CD4-positive, alpha-beta memory T cell (primary cell): ENCODE results near the gene NPL. TPM values are rescaled to one million over a fixed set of nuclear protein-coding genes. Genes with fewer than 3 reads are reported as not detected.

ENCODE experiments used
- CTCF ChIA-PET: fragments of 350-600 bp; sonication (Branson Sonifier 250); formaldehyde crosslinking; loops from one replicate; lab custom pipeline; 2021; ENCODE audit warnings: inconsistent platforms; ENCODE audit not compliant: partially characterized antibody; lab: Charles Lee
- POLR2A ChIA-PET: fragments of 350-600 bp; sonication (Branson Sonifier 250); formaldehyde crosslinking; loops from one replicate; lab custom pipeline; 2021; ENCODE audit not compliant: partially characterized antibody; lab: Charles Lee
- DNase-seq, 5 donors: peaks; one replicate each; pipeline versions ENCODE4 v3.0.0 to v3.0.0-alpha.2; 2020 to 2022; ENCODE audit warnings: mixed read lengths in 1 of 5
- H3K27ac ChIP-seq: one replicate; pipeline ENCODE4 v1.7.0; 2013; ENCODE audit warnings: low read depth, low read length
- H3K27me3 ChIP-seq: 2 replicates; pipeline ENCODE4 v1.7.0; 2013; ENCODE audit warnings: mild to moderate bottlenecking, low read length, moderate library complexity; ENCODE audit not compliant: insufficient read depth
- H3K36me3 ChIP-seq: 2 replicates; pipeline ENCODE4 v1.7.0; 2013; ENCODE audit warnings: mild to moderate bottlenecking, low read length, moderate library complexity; ENCODE audit not compliant: insufficient read depth
- H3K4me1 ChIP-seq: 2 replicates; pipeline ENCODE4 v1.7.0; 2013; ENCODE audit warnings: mild to moderate bottlenecking, low read length, moderate library complexity; ENCODE audit not compliant: insufficient read depth
- H3K4me3 ChIP-seq, 2 donors: one replicate each; pipeline ENCODE4 v1.7.0; 2013; ENCODE audit warnings: low read length in 2 of 2, mild to moderate bottlenecking in 1 of 2
- H3K9me3 ChIP-seq, 2 donors: one replicate each; pipeline ENCODE4 v1.7.0; 2013; ENCODE audit warnings: low read length in 2 of 2, control low read depth in 1 of 2; ENCODE audit not compliant: control insufficient read depth in 1 of 2
- H3K27ac Mint-ChIP-seq, 7 donors: one replicate each; pipeline ENCODE4 v1.8.0; 2020 to 2021; ENCODE audit warnings: mixed read lengths in 7 of 7, mild to moderate bottlenecking in 6 of 7, inconsistent platforms in 3 of 7, moderate library complexity in 3 of 7
- H3K27me3 Mint-ChIP-seq, 2 donors: one replicate each; pipeline ENCODE4 v1.8.0; 2020 to 2021; ENCODE audit warnings: mixed read lengths in 2 of 2
- H3K36me3 Mint-ChIP-seq, 2 donors: one replicate each; pipeline ENCODE4 v1.8.0; 2020 to 2021; ENCODE audit warnings: mixed read lengths in 2 of 2, inconsistent platforms in 1 of 2, mild to moderate bottlenecking in 1 of 2
- H3K4me1 Mint-ChIP-seq, 4 donors: one replicate each; pipeline ENCODE4 v1.8.0; 2020 to 2021; ENCODE audit warnings: mixed read lengths in 4 of 4, mild to moderate bottlenecking in 1 of 4
- H3K4me3 Mint-ChIP-seq, 8 donors: one replicate each; pipeline ENCODE4 v1.8.0; 2020 to 2021; ENCODE audit warnings: mixed read lengths in 8 of 8, mild to moderate bottlenecking in 7 of 8, moderate library complexity in 6 of 8, inconsistent platforms in 3 of 8
- H3K9me3 Mint-ChIP-seq, 8 donors: one replicate each; pipeline ENCODE4 v1.8.0; 2020 to 2021; ENCODE audit warnings: mixed read lengths in 8 of 8, mild to moderate bottlenecking in 5 of 8, inconsistent platforms in 3 of 8, moderate library complexity in 1 of 8
- intact Hi-C: fragments of 100-400 bp; cut with micrococcal nuclease; formaldehyde crosslinking; loops from one replicate; pipeline ENCODE4 v1.15.1; 2023
- polyA plus RNA-seq, 2 donors: library from polyadenylated mRNA; unstranded; fragments of 300-500 nt; fragmentation: Illumina TruSeq; gene quantifications; one replicate each; pipeline ENCODE4 v1.2.3, GENCODE V29; 2021
- total RNA-seq, 2 experiments: library from RNA; stranded (reverse); gene quantifications; one replicate each; pipeline ENCODE4 v1.2.3, GENCODE V29; 2021

Gene NPL
- total RNA-seq (1 to 10 TPM; 9.6 TPM), polyA plus RNA-seq (1 to 10 TPM; 3.5 to 5.7 TPM)

- Mint-ChIP-seq H3K4me3 (peak within 1 kb of the TSS; percentile 89 to 94 (median 92)), H3K27ac (peak within 1 kb of the TSS; percentile 78 to 92 (median 90)), H3K27me3 (no peaks in the 10 kb centered on the region), H3K36me3 (no peaks in the 10 kb centered on the region), H3K4me1 (peaks cover 10 to 16% (median 11%) of the 10 kb centered on the region in 4 donors), H3K9me3 (no peaks in the 10 kb centered on the region)
- no peaks in the 10 kb centered on the region for H3K9me3 ChIP-seq
- no peaks in the 10 kb centered on the region for H3K36me3 ChIP-seq
- DNase-seq = peak; percentile 86 to 89 (median 88)
- H3K4me3 ChIP-seq = peak within 1 kb of the TSS; percentile 69 to 88
- peak within 1 kb of the TSS; percentile 67 for H3K27ac ChIP-seq
- intact Hi-C loops = loop anchor here (1.0 to 10.0 kb wide), 4 partner anchors 50 to 760 kb away; partner anchors contain the start of genes DHX9, GLUL and RGS16
- ChIA-PET POLR2A (interaction anchor here (0.8 to 4.0 kb wide), 7 partner anchors 8 to 200 kb away, joined by 3 to 29 read pairs (median 7); partner anchors contain the start of genes RGS16 and RNASEL), CTCF (interaction anchor here (0.6 to 13.8 kb wide), 5 partner anchors 54 to 707 kb away, joined by 3 to 707 read pairs (median 3); partner anchors contain the start of genes RGS16 and RNASEL)
- H3K27me3 ChIP-seq = no peaks in the 10 kb centered on the region
- peaks cover 13% of the 10 kb centered on the region for H3K4me1 ChIP-seq
Observed at GRCh38 chr1:182789138-182790076, at the start of gene NPL. Gene NPL (plus strand): TSS chr1:182789773. CDS start chr1:182794372, 4,599 bp downstream.

GRCh38 chr1:182740120-182740519 lies 49.5 kb upstream of the NPL start:
- H3K36me3 ChIP-seq = no peaks in the 10 kb centered on the region
- no peak overlapping the region for H3K27ac ChIP-seq
- ChIA-PET POLR2A (no interaction called here), CTCF (no interaction called here)
- no peak for DNase-seq
- Mint-ChIP-seq H3K4me1 (no peaks in the 10 kb centered on the region), H3K27ac (no peak overlapping the region), H3K27me3 (peaks cover 0 to 1% of the 10 kb centered on the region in 2 donors), H3K4me3 (no peak overlapping the region), H3K9me3 (peaks cover 0 to 7% (median under 1%) of the 10 kb centered on the region in 8 donors), H3K36me3 (no peaks in the 10 kb centered on the region)
- no peak overlapping the region for H3K4me3 ChIP-seq
- H3K4me1 ChIP-seq = no peaks in the 10 kb centered on the region
- intact Hi-C loops = no loop called here
- H3K27me3 ChIP-seq = no peaks in the 10 kb centered on the region
- H3K9me3 ChIP-seq = no peaks in the 10 kb centered on the region

GRCh38 chr1:182742780-182743179 lies 46.8 kb upstream of the NPL start:
- H3K36me3 ChIP-seq = no peaks in the 10 kb centered on the region
- Mint-ChIP-seq H3K27ac (no peak overlapping the region), H3K9me3 (peaks cover 0 to 6% (median 0%) of the 10 kb centered on the region in 8 donors), H3K4me1 (no peaks in the 10 kb centered on the region), H3K4me3 (no peak overlapping the region), H3K36me3 (no peaks in the 10 kb centered on the region), H3K27me3 (peaks cover 1 to 3% of the 10 kb centered on the region in 2 donors)
- H3K27me3 ChIP-seq = no peaks in the 10 kb centered on the region
- no peak overlapping the region for H3K27ac ChIP-seq
- no peaks in the 10 kb centered on the region for H3K9me3 ChIP-seq
- intact Hi-C loops = no loop called here
- H3K4me3 ChIP-seq = no peak overlapping the region
- POLR2A ChIA-PET = no interaction called here
- no peak for DNase-seq
- H3K4me1 ChIP-seq = no peaks in the 10 kb centered on the region
- CTCF ChIA-PET = no interaction called here

GRCh38 chr1:182752077-182752988 lies 37.2 kb upstream of the NPL start:
- no peak for DNase-seq
- Histone ChIP-seq H3K4me3 (no peak overlapping the region), H3K27me3 (no peaks in the 10 kb centered on the region), H3K4me1 (no peaks in the 10 kb centered on the region), H3K9me3 (no peaks in the 10 kb centered on the region), H3K36me3 (no peaks in the 10 kb centered on the region), H3K27ac (no peak overlapping the region)
- H3K27ac Mint-ChIP-seq = no peak overlapping the region
- CTCF ChIA-PET = no interaction called here
- H3K9me3 Mint-ChIP-seq = peaks cover 0 to 5% (median 0%) of the 10 kb centered on the region in 8 donors
- intact Hi-C loops = no loop called here
- H3K4me1 Mint-ChIP-seq = no peaks in the 10 kb centered on the region
- POLR2A ChIA-PET = no interaction called here
- H3K4me3 Mint-ChIP-seq = no peak overlapping the region
- no peaks in the 10 kb centered on the region for H3K36me3 Mint-ChIP-seq
- H3K27me3 Mint-ChIP-seq = peaks cover 3 to 9% of the 10 kb centered on the region in 2 donors

GRCh38 chr1:182754087-182754486 lies 35.5 kb upstream of the NPL start:
- no peak for DNase-seq
- ChIA-PET POLR2A (no interaction called here), CTCF (no interaction called here)
- H3K9me3 Mint-ChIP-seq = peaks cover 0 to 5% (median 0%) of the 10 kb centered on the region in 8 donors
- Histone ChIP-seq H3K36me3 (no peaks in the 10 kb centered on the region), H3K27ac (no peak overlapping the region), H3K9me3 (no peaks in the 10 kb centered on the region), H3K27me3 (no peaks in the 10 kb centered on the region), H3K4me1 (no peaks in the 10 kb centered on the region), H3K4me3 (no peak overlapping the region)
- H3K4me1 Mint-ChIP-seq = no peaks in the 10 kb centered on the region
- H3K27me3 Mint-ChIP-seq = peaks cover 3 to 8% of the 10 kb centered on the region in 2 donors
- intact Hi-C loops = no loop called here
- H3K4me3 Mint-ChIP-seq = no peak overlapping the region
- H3K36me3 Mint-ChIP-seq = no peaks in the 10 kb centered on the region
- H3K27ac Mint-ChIP-seq = no peak overlapping the region

GRCh38 chr1:182754543-182755314 lies 34.8 kb upstream of the NPL start:
- H3K9me3 ChIP-seq = no peaks in the 10 kb centered on the region
- H3K36me3 Mint-ChIP-seq = no peaks in the 10 kb centered on the region
- H3K4me3 Mint-ChIP-seq = no peak overlapping the region
- ChIA-PET CTCF (no interaction called here), POLR2A (no interaction called here)
- H3K9me3 Mint-ChIP-seq = peaks cover 0 to 2% (median 0%) of the 10 kb centered on the region in 8 donors
- H3K4me1 ChIP-seq = no peaks in the 10 kb centered on the region
- H3K27me3 Mint-ChIP-seq = peaks cover 3 to 8% of the 10 kb centered on the region in 2 donors
- H3K27ac Mint-ChIP-seq = no peak overlapping the region
- no peaks in the 10 kb centered on the region for H3K36me3 ChIP-seq
- H3K27me3 ChIP-seq = no peaks in the 10 kb centered on the region
- no peaks in the 10 kb centered on the region for H3K4me1 Mint-ChIP-seq
- no peak for DNase-seq
- H3K27ac ChIP-seq = no peak overlapping the region
- intact Hi-C loops = no loop called here
- no peak overlapping the region for H3K4me3 ChIP-seq
